Mesendoderm (in vitro differentiated cells): Measurements from ENCODE around the gene COA7.
"Not testable (repeated sequence)": the region's sequence is repeated elsewhere in the genome, so short reads cannot be mapped to it uniquely, and the experiment has no call there.

Experiments
- DNase-seq: peaks from one replicate; pipeline ENCODE4 v3.0.0; 2013
- H2AK5ac ChIP-seq: 2 replicates; pipeline ENCODE4 v1.6.1; 2013; ENCODE audit warnings: low read length, inconsistent platforms
- H2BK120ac ChIP-seq: 2 replicates; pipeline ENCODE4 v1.6.1; 2013; ENCODE audit warnings: low read depth, mild to moderate bottlenecking, low read length, moderate library complexity, mixed read lengths
- H2BK15ac ChIP-seq: replicated peaks from 2 replicates; pipeline ENCODE4 v1.6.1; 2013; ENCODE audit warnings: low read depth, mild to moderate bottlenecking, moderate library complexity
- H2BK5ac ChIP-seq: 2 replicates; pipeline ENCODE4 v1.6.1; 2013; ENCODE audit warnings: low read length, inconsistent platforms
- H3K18ac ChIP-seq: 2 replicates; pipeline ENCODE4 v1.6.1; 2013; ENCODE audit warnings: mild to moderate bottlenecking, low read length, mixed read lengths
- H3K23ac ChIP-seq: one replicate; pipeline ENCODE4 v1.6.1; 2013; ENCODE audit warnings: low read length
- H3K27ac ChIP-seq: 2 replicates; pipeline ENCODE4 v1.5.1; 2013; ENCODE audit warnings: low read depth, mild to moderate bottlenecking, inconsistent platforms, low read length, moderate library complexity
- H3K27me3 ChIP-seq: 2 replicates; pipeline ENCODE4 v1.6.1; 2013; ENCODE audit warnings: low read length, control low read depth, mild to moderate bottlenecking, inconsistent platforms; ENCODE audit not compliant: insufficient read depth, poor library complexity
- H3K36me3 ChIP-seq: 2 replicates; pipeline ENCODE4 v1.6.1; 2013; ENCODE audit warnings: low read length, inconsistent platforms; ENCODE audit not compliant: control insufficient read depth, insufficient read depth
- H3K4ac ChIP-seq: one replicate; pipeline ENCODE4 v1.6.1; 2013; ENCODE audit warnings: low read depth, mild to moderate bottlenecking, low read length, moderate library complexity
- H3K4me1 ChIP-seq: 2 replicates; pipeline ENCODE4 v1.6.1; 2013; ENCODE audit warnings: low read depth, low read length, inconsistent platforms; ENCODE audit not compliant: control insufficient read depth
- H3K4me2 ChIP-seq: 2 replicates; pipeline ENCODE4 v1.6.1; 2013; ENCODE audit warnings: low read length
- H3K4me3 ChIP-seq: 2 replicates; pipeline ENCODE4 v1.5.1; 2013; ENCODE audit warnings: mild to moderate bottlenecking, low read length
- H3K56ac ChIP-seq: one replicate; pipeline ENCODE4 v1.6.1; 2013; ENCODE audit warnings: low read length
- H3K79me1 ChIP-seq: 2 replicates; pipeline ENCODE4 v1.6.1; 2013; ENCODE audit warnings: low read length, inconsistent platforms
- H3K79me2 ChIP-seq: 2 replicates; pipeline ENCODE4 v1.6.1; 2013; ENCODE audit warnings: mild to moderate bottlenecking, low read length; ENCODE audit not compliant: control insufficient read depth, insufficient read depth
- H3K9ac ChIP-seq: 2 replicates; pipeline ENCODE4 v1.6.1; 2013; ENCODE audit warnings: low read length, inconsistent platforms
- H4K5ac ChIP-seq: one replicate; pipeline ENCODE4 v1.6.1; 2013; ENCODE audit warnings: low read length
- H4K8ac ChIP-seq: one replicate; pipeline ENCODE4 v1.6.1; 2013; ENCODE audit warnings: low read depth, mild to moderate bottlenecking, control low read depth, low read length, moderate library complexity
- WGBS: extraction: QIAGEN DNeasy Blood & Tissue Kit; methylation state at CpG from one replicate; pipeline ENCODE4 v1.1.7; 2013; ENCODE audit warnings: low lambda C conversion rate, missing lambda C conversion rate; ENCODE audit not compliant: insufficient coverage; ENCODE audit errors: extremely low coverage; 5-methylcytosine and 5-hydroxymethylcytosine counted together

COA7 gene

DNA sequence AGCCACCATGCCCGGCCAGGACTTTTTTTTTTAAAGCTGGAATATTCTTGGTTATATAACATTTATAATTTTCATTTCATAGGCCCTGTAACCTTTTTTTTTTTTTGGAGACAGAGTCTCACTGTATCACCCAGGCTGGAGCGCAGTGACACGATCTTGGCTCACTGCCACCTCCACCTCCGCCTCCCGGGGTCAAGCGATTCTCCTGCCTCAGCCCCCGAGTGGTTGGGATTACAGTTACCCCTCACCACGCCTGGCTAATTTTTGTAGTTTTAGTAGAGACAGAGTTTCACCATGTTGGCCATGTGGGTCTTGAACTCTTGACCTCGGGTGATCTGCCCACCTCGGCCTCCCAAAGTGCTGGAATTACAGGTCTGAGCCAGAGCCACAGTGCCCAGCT lies 40.7 kb upstream of the COA7 start:
- no CpG with 5 or more reads among the region's 10 CpGs for WGBS

DNA sequence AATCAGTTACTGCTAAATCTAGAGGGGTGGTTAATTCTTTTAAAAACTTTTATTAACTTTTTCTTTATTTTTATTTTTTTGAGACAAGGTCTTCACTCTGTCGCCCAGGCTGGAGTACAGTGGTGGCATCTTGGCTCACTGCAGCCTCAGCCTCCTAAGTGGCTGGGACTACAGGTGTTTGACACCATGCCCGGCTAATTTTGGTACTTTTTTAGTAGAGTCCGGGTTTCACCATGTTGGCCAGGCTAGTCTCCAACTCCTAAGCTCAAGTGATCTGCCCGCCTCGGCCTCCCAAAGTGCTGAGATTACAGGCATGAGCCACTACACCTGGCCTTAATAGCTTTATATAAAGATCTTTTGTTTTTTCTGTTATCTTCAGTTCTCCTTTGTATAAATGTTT lies 40.0 kb upstream of the COA7 start:
- Histone ChIP-seq H2BK15ac (no peak overlapping the region), H3K4me3 (no peak overlapping the region), H2BK5ac (no peak overlapping the region), H2BK120ac (no peak overlapping the region), H3K4me1 (no peaks in the 10 kb centered on the region), H3K27me3 (no peaks in the 10 kb centered on the region), H3K9ac (no peak overlapping the region), H3K79me1 (peaks cover 2% of the 10 kb centered on the region), H4K5ac (no peak overlapping the region), H3K79me2 (no peaks in the 10 kb centered on the region), H3K27ac (no peak overlapping the region), H3K18ac (no peak overlapping the region), H3K4me2 (no peak overlapping the region), H3K36me3 (no peaks in the 10 kb centered on the region), H4K8ac (no peak overlapping the region), H3K23ac (no peak overlapping the region), H3K4ac (no peak overlapping the region), H3K56ac (no peak overlapping the region), H2AK5ac (no peak overlapping the region)
- no peak for DNase-seq
- no CpG with 5 or more reads among the region's 5 CpGs for WGBS

More for the DNA sequence above, 40.7 kb upstream of the COA7 start:
- Histone ChIP-seq H3K4me1 (no peaks in the 10 kb centered on the region), H2BK15ac (no peak overlapping the region), H3K4ac (no peak overlapping the region), H2BK120ac (no peak overlapping the region), H4K5ac (no peak overlapping the region), H3K79me1 (peaks cover 2% of the 10 kb centered on the region), H3K36me3 (no peaks in the 10 kb centered on the region), H3K27me3 (no peaks in the 10 kb centered on the region), H4K8ac (no peak overlapping the region), H2AK5ac (no peak overlapping the region), H2BK5ac (no peak overlapping the region), H3K9ac (no peak overlapping the region), H3K79me2 (no peaks in the 10 kb centered on the region), H3K27ac (no peak overlapping the region), H3K4me2 (no peak overlapping the region), H3K56ac (no peak overlapping the region), H3K18ac (no peak overlapping the region), H3K4me3 (no peak overlapping the region), H3K23ac (no peak overlapping the region)
- no peak for DNase-seq

DNA sequence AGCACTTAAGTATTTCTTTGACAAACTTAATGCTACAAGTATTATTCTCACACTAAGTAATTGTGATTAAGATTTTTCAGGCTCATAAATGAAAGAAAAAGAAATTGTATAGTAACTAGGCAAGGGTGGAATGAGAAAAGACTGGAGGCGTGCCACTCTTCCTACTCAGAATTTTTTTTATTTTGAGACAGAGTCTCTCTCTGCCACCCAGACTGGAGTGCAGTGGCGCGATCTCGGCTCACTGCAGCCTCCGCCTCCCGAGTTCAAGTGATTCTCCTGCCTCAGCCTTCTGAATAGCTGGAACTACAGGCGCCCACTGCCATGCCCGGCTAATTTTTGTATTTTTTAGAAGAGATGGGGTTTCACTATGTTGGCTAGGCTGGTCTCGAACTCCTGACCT lies 37.2 kb upstream of the COA7 start:
- not testable (repeated sequence) for H4K8ac ChIP-seq, H3K23ac ChIP-seq, H3K27me3 ChIP-seq, H3K79me2 ChIP-seq, H3K4ac ChIP-seq, H3K9ac ChIP-seq, H2BK120ac ChIP-seq, H3K27ac ChIP-seq, H2AK5ac ChIP-seq, H3K79me1 ChIP-seq, H3K4me1 ChIP-seq, H3K36me3 ChIP-seq, DNase-seq, H3K56ac ChIP-seq, H3K4me3 ChIP-seq, H2BK15ac ChIP-seq, H3K4me2 ChIP-seq, H3K18ac ChIP-seq, H2BK5ac ChIP-seq, H4K5ac ChIP-seq
- WGBS = no CpG with 5 or more reads among the region's 9 CpGs

DNA sequence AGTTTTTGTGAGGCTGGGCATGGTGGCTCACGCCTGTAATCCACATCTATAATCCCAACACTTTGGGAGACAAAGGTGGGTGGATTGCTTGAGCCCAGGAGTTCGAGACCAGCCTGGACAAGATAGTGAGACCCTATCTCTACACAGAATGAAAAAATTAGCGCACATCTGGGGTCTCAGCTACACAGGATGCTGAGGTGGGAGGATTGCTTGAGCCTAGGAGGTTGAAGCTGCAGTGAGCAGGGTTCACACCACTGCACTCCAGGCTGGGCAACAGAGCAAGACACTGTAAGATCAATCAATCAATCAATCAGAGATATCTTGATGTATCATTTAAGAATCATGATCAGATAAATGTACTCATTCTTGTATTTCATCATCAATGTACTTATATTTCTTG lies 35.2 kb upstream of the COA7 start:
- no peak overlapping the region for H2BK15ac ChIP-seq

DNA sequence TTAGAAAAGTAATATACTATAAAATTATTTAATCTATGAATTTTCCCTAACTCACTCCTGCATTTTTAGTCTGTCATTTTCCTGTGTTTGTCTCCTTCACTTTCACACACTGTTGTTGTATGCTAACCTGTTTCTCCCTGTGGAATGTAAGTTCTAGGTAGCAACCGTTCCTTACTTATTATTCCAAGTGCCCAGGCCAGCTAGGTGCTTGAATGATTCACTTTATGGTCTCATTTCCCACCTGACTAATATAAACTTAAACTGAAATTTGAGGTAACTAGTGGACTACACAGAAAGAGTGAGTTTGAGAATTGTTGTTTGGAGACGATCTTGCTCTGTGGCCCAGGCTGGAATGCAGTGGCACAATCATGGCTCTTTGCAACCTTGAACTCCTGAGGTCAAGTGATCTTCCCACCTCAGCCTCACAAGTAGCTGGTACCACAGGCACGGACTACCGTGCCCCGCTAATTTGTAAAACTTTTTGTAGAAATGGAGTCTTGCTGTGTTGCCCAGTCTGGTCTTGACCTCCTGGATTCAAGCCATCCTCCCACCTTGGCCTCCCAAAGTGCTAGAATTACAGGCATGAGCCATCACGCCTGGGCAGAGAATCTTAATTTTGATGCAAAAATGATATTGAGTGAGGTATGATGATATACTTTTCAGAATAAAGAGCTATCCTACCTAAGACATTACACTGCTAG lies 30.0 kb upstream of the COA7 start:
- Histone ChIP-seq H3K4ac (no peak overlapping the region), H3K4me1 (no peaks in the 10 kb centered on the region), H3K79me2 (peaks cover 7% of the 10 kb centered on the region), H3K27me3 (no peaks in the 10 kb centered on the region), H3K56ac (no peak overlapping the region), H3K36me3 (no peaks in the 10 kb centered on the region), H3K4me3 (no peak overlapping the region), H2AK5ac (no peak overlapping the region), H3K27ac (no peak overlapping the region), H4K8ac (no peak overlapping the region), H2BK5ac (no peak overlapping the region), H4K5ac (no peak overlapping the region), H3K18ac (no peak overlapping the region), H3K23ac (no peak overlapping the region), H3K79me1 (peaks cover 10% of the 10 kb centered on the region), H3K9ac (no peak overlapping the region), H3K4me2 (no peak overlapping the region), H2BK15ac (no peak overlapping the region), H2BK120ac (no peak overlapping the region)
- no CpG with 5 or more reads among the region's 6 CpGs for WGBS
- no peak for DNase-seq

More for the DNA sequence above, 35.2 kb upstream of the COA7 start:
- no peak overlapping the region for H3K4me2 ChIP-seq
- no peaks in the 10 kb centered on the region for H3K27me3 ChIP-seq
- no peak overlapping the region for H3K9ac ChIP-seq
- H2BK5ac ChIP-seq = no peak overlapping the region
- H3K4me1 ChIP-seq = no peaks in the 10 kb centered on the region
- no peak overlapping the region for H3K27ac ChIP-seq
- peaks cover 2% of the 10 kb centered on the region for H3K79me1 ChIP-seq
- no peak overlapping the region for H3K4ac ChIP-seq
- no peak overlapping the region for H3K56ac ChIP-seq
- no peak overlapping the region for H3K18ac ChIP-seq
- no peak overlapping the region for H4K8ac ChIP-seq
- no peak overlapping the region for H2AK5ac ChIP-seq
- H4K5ac ChIP-seq = no peak overlapping the region
- no peak overlapping the region for H2BK120ac ChIP-seq
- WGBS = no CpG with 5 or more reads among the region's 3 CpGs
- H3K79me2 ChIP-seq = peaks cover under 1% of the 10 kb centered on the region
- no peaks in the 10 kb centered on the region for H3K36me3 ChIP-seq
- H3K4me3 ChIP-seq = no peak overlapping the region
- H3K23ac ChIP-seq = no peak overlapping the region
- DNase-seq = no peak

DNA sequence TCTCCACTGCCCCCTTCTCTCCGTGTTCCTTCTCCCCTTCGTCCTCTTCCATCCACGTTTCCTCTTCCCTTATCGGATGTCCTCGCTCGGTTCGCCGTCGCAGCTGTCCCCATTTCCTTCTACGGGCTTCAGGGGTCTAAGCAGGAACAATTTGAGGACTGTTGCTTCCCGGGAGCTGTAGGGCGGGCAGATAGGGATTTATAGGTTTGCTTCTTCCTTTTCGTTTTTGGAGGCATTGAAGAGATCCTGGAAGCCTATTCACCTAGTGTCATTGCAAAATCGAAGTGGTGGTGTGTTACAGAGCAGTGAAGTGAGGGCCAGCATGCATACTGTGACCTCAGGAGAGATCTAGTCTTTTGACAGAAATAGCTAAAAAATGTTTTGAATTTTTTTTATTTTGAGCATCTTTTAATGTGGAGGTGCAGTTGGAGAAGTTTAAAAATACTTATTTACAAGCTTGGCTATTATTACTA lies 29.0 kb upstream of the COA7 start:
- H3K4ac ChIP-seq = no peak overlapping the region
- DNase-seq = peak; percentile 33
- no peaks in the 10 kb centered on the region for H3K4me1 ChIP-seq
- H3K9ac ChIP-seq = peak overlapping the region; percentile 95
- peak overlapping the region; percentile 95 for H3K56ac ChIP-seq
- no peak overlapping the region for H3K27ac ChIP-seq
- peak overlapping the region; percentile 97 for H3K4me3 ChIP-seq
- H3K79me1 ChIP-seq = peaks cover 10% of the 10 kb centered on the region
- no peak overlapping the region for H3K18ac ChIP-seq
- H3K4me2 ChIP-seq = peak overlapping the region; percentile 99
- no peak overlapping the region for H2AK5ac ChIP-seq
- no peaks in the 10 kb centered on the region for H3K27me3 ChIP-seq
- no CpG with 5 or more reads among the region's 14 CpGs for WGBS
- no peaks in the 10 kb centered on the region for H3K36me3 ChIP-seq
- peaks cover 7% of the 10 kb centered on the region for H3K79me2 ChIP-seq
- no peak overlapping the region for H4K5ac ChIP-seq
- no peak overlapping the region for H2BK5ac ChIP-seq
- H3K23ac ChIP-seq = no peak overlapping the region
- H2BK120ac ChIP-seq = no peak overlapping the region
- no peak overlapping the region for H2BK15ac ChIP-seq
- H4K8ac ChIP-seq = no peak overlapping the region
